GF-D8 (cell line): ENCODE results near the gene BST1.

ENCODE experiments used
- DNase-seq: peaks from one replicate; lab custom pipeline; 2025; lab: John Stamatoyannopoulos, UW

BST1 gene

GRCh38 chr4:15779306-15779705 lies 76.4 kb downstream of the BST1 start:
- peak; percentile 53 for DNase-seq

GRCh38 chr4:15779809-15780208 lies 76.9 kb downstream of the BST1 start:
- no peak for DNase-seq

GRCh38 chr4:15781427-15782095 lies 78.7 kb downstream of the BST1 start:
- no peak for DNase-seq
